ENCODE results near the gene CNOT4. TPM values are rescaled to one million over a fixed set of nuclear protein-coding genes. Genes with fewer than 3 reads are reported as not detected.

The CNOT4 gene
- total RNA-seq, 1 experiment from 2014 or later: 26.0 TPM

- Mint-ChIP-seq H3K27ac (ENCODE audit: unreplicated experiment) (no peak overlapping the region), H3K4me3 (ENCODE audit: low read depth, unreplicated experiment) (no peak overlapping the region), H3K9me3 (ENCODE audit: low read depth, unreplicated experiment) (no peaks in the 10 kb centered on the region), H3K36me3 (ENCODE audit: insufficient read depth, unreplicated experiment) (no peaks in the 10 kb centered on the region), H3K4me1 (ENCODE audit: low read depth, unreplicated experiment) (no peaks in the 10 kb centered on the region), H3K27me3 (ENCODE audit: unreplicated experiment) (no peaks in the 10 kb centered on the region)
- CTCF ChIA-PET: interaction anchor here (0.9 to 1.3 kb wide), 3 partner anchors 79 to 140 kb away, joined by 3 to 4 read pairs (median 4); no protein-coding TSS in a partner anchor
- intact Hi-C loops (cut with micrococcal nuclease; ENCODE audit: unreplicated experiment): loop anchor here (2.0 to 5.0 kb wide), 2 partner anchors 95 to 143 kb away; partner anchors contain the start of gene NUP205
- no TSS peak for BruUV-seq (replicated peaks)
- TF ChIP-seq CTCF (IDR thresholded peaks at IDR 0.05; ENCODE audit: unreplicated experiment): no peak
- no peak for DNase-seq
Observed at GRCh38 chr7:135414208-135414607, 95.7 kb downstream of the CNOT4 start.

GRCh38 chr7:135411098-135411497, 98.8 kb downstream of the CNOT4 start:
- H3K9me3 Mint-ChIP-seq (ENCODE audit: low read depth, unreplicated experiment): no peaks in the 10 kb centered on the region
- no peak for TF ChIP-seq CTCF (IDR thresholded peaks at IDR 0.05; ENCODE audit: unreplicated experiment)
- intact Hi-C loops (cut with micrococcal nuclease; ENCODE audit: unreplicated experiment): loop anchor here (5.0 kb wide), 1 partner anchor 146 kb away; the partner anchor contains the start of gene NUP205
- no peaks in the 10 kb centered on the region for H3K27me3 Mint-ChIP-seq (ENCODE audit: unreplicated experiment)
- H3K4me1 Mint-ChIP-seq (ENCODE audit: low read depth, unreplicated experiment): no peaks in the 10 kb centered on the region
- no peak for DNase-seq
- H3K27ac Mint-ChIP-seq (ENCODE audit: unreplicated experiment): no peak overlapping the region
- no TSS peak for BruUV-seq (replicated peaks)
- no peak overlapping the region for H3K4me3 Mint-ChIP-seq (ENCODE audit: low read depth, unreplicated experiment)
- peaks cover 5% of the 10 kb centered on the region for H3K36me3 Mint-ChIP-seq (ENCODE audit: insufficient read depth, unreplicated experiment)
- CTCF ChIA-PET: interaction anchor here (1.4 kb wide), 1 partner anchor 9 kb away, joined by 5 read pairs; no protein-coding TSS in a partner anchor

- no TSS peak for BruUV-seq (replicated peaks)
- intact Hi-C loops (cut with micrococcal nuclease; ENCODE audit: unreplicated experiment): loop anchor here (5.0 kb wide), 1 partner anchor 147 kb away; the partner anchor contains the start of gene NUP205
- DNase-seq: no peak
- no peak overlapping the region for H3K27ac Mint-ChIP-seq (ENCODE audit: unreplicated experiment)
- TF ChIP-seq CTCF (IDR thresholded peaks at IDR 0.05; ENCODE audit: unreplicated experiment): no peak
- no peaks in the 10 kb centered on the region for H3K9me3 Mint-ChIP-seq (ENCODE audit: low read depth, unreplicated experiment)
- no peaks in the 10 kb centered on the region for H3K27me3 Mint-ChIP-seq (ENCODE audit: unreplicated experiment)
- CTCF ChIA-PET: interaction anchor here (1.1 kb wide), 1 partner anchor 187 kb away, joined by 3 read pairs; no protein-coding TSS in a partner anchor
- H3K4me1 Mint-ChIP-seq (ENCODE audit: low read depth, unreplicated experiment): no peaks in the 10 kb centered on the region
- H3K36me3 Mint-ChIP-seq (ENCODE audit: insufficient read depth, unreplicated experiment): peaks cover 5% of the 10 kb centered on the region
- no peak overlapping the region for H3K4me3 Mint-ChIP-seq (ENCODE audit: low read depth, unreplicated experiment)
Observed at GRCh38 chr7:135410543-135410942, 99.4 kb downstream of the CNOT4 start.

- Mint-ChIP-seq H3K4me1 (ENCODE audit: low read depth, unreplicated experiment) (no peaks in the 10 kb centered on the region), H3K27ac (ENCODE audit: unreplicated experiment) (no peak overlapping the region), H3K9me3 (ENCODE audit: low read depth, unreplicated experiment) (no peaks in the 10 kb centered on the region), H3K4me3 (ENCODE audit: low read depth, unreplicated experiment) (no peak overlapping the region), H3K27me3 (ENCODE audit: unreplicated experiment) (no peaks in the 10 kb centered on the region), H3K36me3 (ENCODE audit: insufficient read depth, unreplicated experiment) (peaks cover 5% of the 10 kb centered on the region)
- intact Hi-C loops (cut with micrococcal nuclease; ENCODE audit: unreplicated experiment): loop anchor here (5.0 kb wide), 1 partner anchor 147 kb away; the partner anchor contains the start of gene NUP205
- CTCF ChIA-PET: interaction anchor here (1.1 kb wide), 1 partner anchor 188 kb away, joined by 3 read pairs; no protein-coding TSS in a partner anchor
- no peak for TF ChIP-seq CTCF (IDR thresholded peaks at IDR 0.05; ENCODE audit: unreplicated experiment)
- no peak for DNase-seq
- no TSS peak for BruUV-seq (replicated peaks)
Observed at GRCh38 chr7:135409845-135410542, 99.9 kb downstream of the CNOT4 start.

Measured in Calu3 (cell line).